ENCODE data around the gene MPZL1.

Gene MPZL1

DNA sequence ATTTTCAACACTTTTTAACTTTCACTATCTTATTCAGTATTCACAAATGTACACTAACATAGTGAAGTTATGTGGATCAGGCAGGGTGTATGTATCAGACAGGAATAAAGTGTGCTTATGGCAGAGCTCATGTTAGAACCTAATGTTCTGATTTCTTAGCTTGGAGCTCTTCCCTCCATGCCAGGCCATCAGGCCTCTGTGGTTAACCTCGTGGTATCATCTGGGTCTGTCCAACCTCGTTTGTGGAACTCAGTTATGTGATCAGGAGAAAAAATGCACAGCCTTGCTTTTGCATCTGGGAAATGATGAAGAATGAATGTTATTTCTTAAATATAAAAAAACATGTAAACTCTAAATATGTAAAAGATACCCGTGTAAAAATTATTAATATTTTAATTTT is 86.9 kb downstream of the MPZL1 start:
- TF ChIP-seq, protein P1, sequence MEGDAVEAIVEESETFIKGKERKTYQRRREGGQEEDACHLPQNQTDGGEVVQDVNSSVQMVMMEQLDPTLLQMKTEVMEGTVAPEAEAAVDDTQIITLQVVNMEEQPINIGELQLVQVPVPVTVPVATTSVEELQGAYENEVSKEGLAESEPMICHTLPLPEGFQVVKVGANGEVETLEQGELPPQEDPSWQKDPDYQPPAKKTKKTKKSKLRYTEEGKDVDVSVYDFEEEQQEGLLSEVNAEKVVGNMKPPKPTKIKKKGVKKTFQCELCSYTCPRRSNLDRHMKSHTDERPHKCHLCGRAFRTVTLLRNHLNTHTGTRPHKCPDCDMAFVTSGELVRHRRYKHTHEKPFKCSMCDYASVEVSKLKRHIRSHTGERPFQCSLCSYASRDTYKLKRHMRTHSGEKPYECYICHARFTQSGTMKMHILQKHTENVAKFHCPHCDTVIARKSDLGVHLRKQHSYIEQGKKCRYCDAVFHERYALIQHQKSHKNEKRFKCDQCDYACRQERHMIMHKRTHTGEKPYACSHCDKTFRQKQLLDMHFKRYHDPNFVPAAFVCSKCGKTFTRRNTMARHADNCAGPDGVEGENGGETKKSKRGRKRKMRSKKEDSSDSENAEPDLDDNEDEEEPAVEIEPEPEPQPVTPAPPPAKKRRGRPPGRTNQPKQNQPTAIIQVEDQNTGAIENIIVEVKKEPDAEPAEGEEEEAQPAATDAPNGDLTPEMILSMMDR (IDR thresholded peaks at IDR 0.05; ENCODE audit: low read depth, low read length), result no peak
- DNase-seq (ENCODE audit: low read depth in 2 of 2), result peak in 1 of 2 donors; percentile 39
- H3K4me3 ChIP-seq (replicated peaks in 1 of 2; ENCODE audit: low read depth in 2 of 2, low read length in 2 of 2), result no peak overlapping the region

DNA sequence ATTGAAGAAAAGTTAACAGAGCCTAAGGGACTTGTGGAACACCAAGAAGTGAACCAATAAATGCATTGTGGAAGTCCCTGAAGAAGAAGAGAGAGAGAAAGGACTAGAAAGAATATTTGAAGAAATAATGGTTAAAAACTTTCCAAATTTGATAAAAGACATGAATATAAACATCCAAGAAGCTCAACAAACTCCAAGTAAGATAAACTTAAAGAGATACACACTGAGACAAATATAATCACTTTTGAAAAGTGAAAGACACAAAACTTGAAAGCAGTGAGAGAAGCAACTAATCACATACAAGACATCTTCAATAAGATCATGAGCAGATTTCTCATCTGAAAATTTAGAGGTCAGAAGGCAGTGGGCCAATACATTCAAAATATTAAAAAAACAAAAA is 91.2 kb downstream of the MPZL1 start:
- TF ChIP-seq, protein P1 (IDR thresholded peaks at IDR 0.05; ENCODE audit: low read depth, low read length), result no peak
- H3K4me3 ChIP-seq (replicated peaks in 1 of 2; ENCODE audit: low read depth in 2 of 2, low read length in 2 of 2), result no peak overlapping the region
- no peak for DNase-seq (ENCODE audit: low read depth in 2 of 2)

DNA sequence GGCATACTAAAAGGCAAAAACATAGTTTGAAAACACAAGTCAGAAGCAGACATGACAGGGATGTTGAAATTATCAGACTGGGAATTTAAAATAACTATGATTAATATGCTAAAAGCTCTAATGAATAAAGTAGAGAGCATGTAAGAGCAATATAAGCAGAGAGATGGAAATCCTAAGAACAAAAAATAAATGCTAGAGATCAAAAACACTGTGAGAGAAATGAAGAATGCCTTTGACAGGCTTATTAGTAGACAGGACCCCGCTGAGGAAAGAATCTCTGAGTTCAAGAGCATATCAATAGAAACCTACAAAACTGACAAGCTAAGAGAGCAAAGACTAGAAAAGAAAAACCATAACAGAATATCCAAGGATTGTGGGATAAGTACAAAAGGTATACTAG is 93.9 kb downstream of the MPZL1 start:
- no peak for DNase-seq (ENCODE audit: low read depth in 2 of 2)
- H3K4me3 ChIP-seq (replicated peaks in 1 of 2; ENCODE audit: low read depth in 2 of 2, low read length in 2 of 2), result no peak overlapping the region
- TF ChIP-seq, protein P1 (IDR thresholded peaks at IDR 0.05; ENCODE audit: low read depth, low read length), result no peak

DNA sequence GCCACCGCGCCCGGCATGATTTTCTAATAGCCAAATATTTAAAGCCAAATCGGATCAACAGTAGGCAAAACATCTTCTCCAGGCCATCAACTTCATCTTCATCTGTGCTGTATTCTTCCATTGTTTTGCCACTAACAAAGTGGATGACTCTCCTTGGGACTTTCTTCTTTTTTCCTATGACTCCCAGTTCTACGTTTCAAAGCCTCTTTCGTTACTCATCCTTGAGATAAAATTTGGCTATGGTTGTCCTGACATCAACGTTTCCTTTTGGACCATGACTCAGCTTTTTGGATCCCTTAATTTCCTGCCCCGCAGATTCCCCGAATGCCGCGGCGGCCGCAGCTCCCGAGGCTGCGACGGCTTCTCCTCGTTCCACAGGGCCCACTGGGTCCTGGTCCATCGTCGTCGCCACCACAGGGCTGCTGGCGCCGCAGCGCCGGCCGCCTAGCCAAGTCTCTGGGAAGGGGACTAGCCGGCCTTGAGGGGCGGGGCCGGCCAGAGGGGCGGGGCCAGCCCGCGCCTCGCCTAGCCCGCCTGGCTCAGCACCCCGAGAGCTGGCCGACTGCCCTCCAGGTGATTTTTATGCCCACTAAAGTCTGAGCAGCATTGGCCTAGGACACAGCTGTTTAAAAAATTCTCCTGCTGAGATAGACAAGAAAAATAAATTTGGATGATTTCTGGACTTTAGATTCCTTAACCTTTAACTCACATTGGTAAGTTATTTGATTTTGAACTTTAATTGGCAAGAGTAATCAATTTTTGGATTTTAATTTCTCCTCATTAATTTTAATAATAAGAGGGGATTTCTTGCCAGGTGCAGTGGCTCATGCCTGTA is 98.3 kb downstream of the MPZL1 start:
- TF ChIP-seq, protein P1 (IDR thresholded peaks at IDR 0.05; ENCODE audit: low read depth, low read length), result no peak
- H3K4me3 ChIP-seq (replicated peaks in 1 of 2; ENCODE audit: low read depth in 2 of 2, low read length in 2 of 2), result peak overlapping the region in 1 of 2 donors; percentile 34
- DNase-seq (ENCODE audit: low read depth in 2 of 2), result peak; percentile 92 to 99

DNA sequence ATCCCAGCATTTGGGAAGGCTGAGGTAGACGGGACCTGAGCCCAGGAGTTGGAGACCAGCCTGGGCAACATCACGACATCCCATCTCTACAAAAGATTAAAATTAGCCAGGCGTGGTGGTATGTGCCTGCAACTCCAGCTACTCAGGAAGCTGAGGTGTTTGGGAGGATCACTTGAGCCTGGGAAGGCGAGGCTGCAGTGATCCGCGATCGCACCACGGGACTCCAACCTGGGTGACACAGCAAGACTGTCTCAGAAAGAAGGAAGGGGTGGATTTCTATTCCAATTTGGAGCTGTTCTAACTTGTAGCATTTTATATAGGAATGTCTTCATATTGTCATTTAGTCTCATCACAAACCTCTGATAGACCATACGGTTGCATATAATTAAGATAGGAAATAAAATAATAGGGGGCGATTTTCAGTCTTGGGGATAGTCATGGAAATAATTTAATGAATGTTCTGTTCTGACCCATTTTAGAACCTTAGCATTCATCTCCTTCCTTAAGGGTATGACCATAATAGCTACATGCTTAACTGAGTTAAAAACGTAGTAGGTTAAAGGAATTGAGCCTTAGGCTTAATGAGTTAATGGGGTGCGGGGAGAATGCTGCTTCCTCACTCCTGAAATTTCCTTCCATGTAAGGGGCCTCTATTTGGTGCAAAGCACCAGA is 99.0 kb downstream of the MPZL1 start:
- no peak for DNase-seq (ENCODE audit: low read depth in 2 of 2)
- TF ChIP-seq, protein P1 (IDR thresholded peaks at IDR 0.05; ENCODE audit: low read depth, low read length), result no peak
- no peak overlapping the region for H3K4me3 ChIP-seq (replicated peaks in 1 of 2; ENCODE audit: low read depth in 2 of 2, low read length in 2 of 2)

DNA sequence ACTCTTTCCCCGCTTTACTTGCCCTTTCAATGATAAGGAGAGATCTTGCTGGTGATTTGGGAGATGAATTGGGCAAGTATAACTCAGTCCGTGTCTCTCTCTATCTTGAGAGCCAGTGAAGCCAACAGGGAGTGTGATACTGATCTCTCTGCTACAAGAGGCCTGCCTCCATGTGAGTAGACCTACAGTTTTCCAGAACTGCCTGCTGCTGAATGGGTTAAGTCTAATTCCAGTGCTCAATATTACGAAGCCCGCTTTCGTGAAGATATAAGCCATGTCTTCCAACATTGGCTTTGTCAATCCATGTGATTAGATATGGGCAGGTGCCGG is 99.5 kb downstream of the MPZL1 start:
- DNase-seq (ENCODE audit: low read depth in 2 of 2), result no peak
- H3K4me3 ChIP-seq (replicated peaks in 1 of 2; ENCODE audit: low read depth in 2 of 2, low read length in 2 of 2), result no peak overlapping the region
- TF ChIP-seq, protein P1 (IDR thresholded peaks at IDR 0.05; ENCODE audit: low read depth, low read length), result no peak
